ENCODE data around the gene ARHGAP27. TPM values are rescaled to one million over a fixed set of nuclear protein-coding genes. Genes with fewer than 3 reads are reported as not detected.
"Not testable (repeated sequence)": the region's sequence is repeated elsewhere in the genome, so short reads cannot be mapped to it uniquely, and the experiment has no call there.

ARHGAP27 gene
- polyA plus RNA-seq, 4 donors: 65.2 to 132 (median 116) TPM

DNA sequence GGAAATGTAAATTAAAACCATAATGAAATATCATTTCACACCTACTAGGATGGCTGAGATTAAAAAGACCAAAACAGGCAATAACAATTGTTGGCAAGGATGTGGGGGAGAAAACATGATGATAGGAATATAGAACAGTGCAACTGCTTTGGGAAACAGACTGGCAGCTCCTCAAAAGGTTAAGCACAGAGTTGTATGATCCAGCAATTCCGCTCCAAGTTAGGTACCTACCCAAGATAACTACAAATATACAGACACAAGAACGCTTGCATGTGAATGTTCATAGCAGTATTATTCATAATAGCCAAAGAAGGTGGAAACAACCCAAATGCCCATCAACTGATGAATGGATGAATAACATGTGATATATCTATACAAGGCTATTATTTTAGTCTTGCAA lies 80.8 kb downstream of the ARHGAP27 start:
- DNase-seq (no peak), FAIRE-seq (no peak)
- Histone ChIP-seq H3K9me3 (ENCODE audit: control insufficient read depth in 2 of 2, insufficient read depth in 1 of 2, low read depth in 1 of 2, low read length in 1 of 2) (peaks cover 0 to 2% of the 10 kb centered on the region in 2 donors), H3K4me3 (ENCODE audit: low read depth in 1 of 3, low read length in 3 of 3) (no peak overlapping the region), H3K36me3 (ENCODE audit: control insufficient read depth in 3 of 3, insufficient read depth in 2 of 3, low read depth in 1 of 3, low read length in 3 of 3) (no peaks in the 10 kb centered on the region), H3K27ac (ENCODE audit: low read depth in 1 of 3, low read length in 2 of 3) (no peak overlapping the region), H3K4me1 (ENCODE audit: control insufficient read depth in 3 of 3, insufficient read depth in 2 of 3, low read depth in 1 of 3, low read length in 2 of 3) (no peaks in the 10 kb centered on the region), H3K27me3 (ENCODE audit: control insufficient read depth in 3 of 3, insufficient read depth in 3 of 3, low read length in 3 of 3) (no peaks in the 10 kb centered on the region)
- WGBS, 3 donors: 94 to 97% (median 95%) methylated on average over 2 of the region's 2 CpGs

GRCh38 chr17:45347444-45347843 lies 85.2 kb downstream of the ARHGAP27 start:
- no peaks in the 10 kb centered on the region for H3K27me3 ChIP-seq (ENCODE audit: control insufficient read depth in 3 of 3, insufficient read depth in 3 of 3, low read length in 3 of 3)
- H3K27ac ChIP-seq (ENCODE audit: low read depth in 1 of 3, low read length in 2 of 3): no peak overlapping the region
- FAIRE-seq (no peak), DNase-seq (no peak)
- peaks cover 0 to 2% of the 10 kb centered on the region in 2 donors for H3K9me3 ChIP-seq (ENCODE audit: control insufficient read depth in 2 of 2, insufficient read depth in 1 of 2, low read depth in 1 of 2, low read length in 1 of 2)
- 78 to 97% (median 91%) methylated on average over 6 of the region's 6 CpGs for WGBS, 3 donors
- H3K4me1 ChIP-seq (ENCODE audit: control insufficient read depth in 3 of 3, insufficient read depth in 2 of 3, low read depth in 1 of 3, low read length in 2 of 3): peaks cover 0 to 12% (median 8%) of the 10 kb centered on the region in 3 donors
- H3K4me3 ChIP-seq (ENCODE audit: low read depth in 1 of 3, low read length in 3 of 3): no peak overlapping the region
- H3K36me3 ChIP-seq (ENCODE audit: control insufficient read depth in 3 of 3, insufficient read depth in 2 of 3, low read depth in 1 of 3, low read length in 3 of 3): no peaks in the 10 kb centered on the region

- Histone ChIP-seq H3K36me3 (ENCODE audit: control insufficient read depth in 3 of 3, insufficient read depth in 2 of 3, low read depth in 1 of 3, low read length in 3 of 3) (no peaks in the 10 kb centered on the region), H3K27ac (ENCODE audit: low read depth in 1 of 3, low read length in 2 of 3) (peak overlapping the region in 1 of 3 donors; percentile 68), H3K27me3 (ENCODE audit: control insufficient read depth in 3 of 3, insufficient read depth in 3 of 3, low read length in 3 of 3) (no peaks in the 10 kb centered on the region), H3K4me3 (ENCODE audit: low read depth in 1 of 3, low read length in 3 of 3) (no peak overlapping the region), H3K9me3 (ENCODE audit: control insufficient read depth in 2 of 2, insufficient read depth in 1 of 2, low read depth in 1 of 2, low read length in 1 of 2) (no peaks in the 10 kb centered on the region), H3K4me1 (ENCODE audit: control insufficient read depth in 3 of 3, insufficient read depth in 2 of 3, low read depth in 1 of 3, low read length in 2 of 3) (peaks cover 0 to 17% (median 8%) of the 10 kb centered on the region in 3 donors)
- DNase-seq: no peak
- WGBS, 3 donors: 72 to 93% (median 89%) methylated on average over 13 of the region's 13 CpGs
- FAIRE-seq: no peak
These were observed 86.3 kb downstream of the ARHGAP27 start for GRCh38 chr17:45346216-45347015.

DNA sequence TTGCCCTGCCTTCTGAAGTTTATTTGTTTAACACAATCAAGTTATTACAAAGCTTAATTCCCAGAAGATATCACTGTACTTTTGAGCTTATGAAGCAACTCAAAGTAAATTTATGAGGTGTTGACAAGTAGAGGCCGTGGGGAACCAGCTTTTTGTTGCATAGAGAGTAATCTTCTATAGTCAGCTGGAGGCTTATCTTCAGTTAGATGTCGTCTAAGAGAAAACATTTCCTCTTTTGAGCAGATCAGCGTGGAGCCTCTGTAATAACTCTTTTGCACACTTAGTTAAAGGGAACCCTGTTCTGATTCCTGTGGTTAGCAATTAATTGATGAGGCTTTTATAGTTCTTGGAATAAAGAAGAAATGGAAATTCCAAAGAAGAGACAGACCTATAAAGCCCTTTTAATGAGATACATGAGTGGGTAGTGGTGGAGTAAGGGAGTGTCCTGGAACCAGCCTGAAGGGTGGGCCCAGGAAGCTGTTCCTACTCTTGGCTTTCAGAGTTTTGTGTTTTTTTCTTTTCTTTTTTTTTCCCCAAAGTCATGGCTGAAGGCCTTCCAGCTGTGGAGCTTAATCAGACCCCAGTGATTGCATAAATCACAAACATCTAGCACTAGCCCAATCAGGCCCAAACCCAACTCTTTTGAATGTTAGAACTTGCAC lies 87.0 kb downstream of the ARHGAP27 start:
- Histone ChIP-seq H3K4me3 (ENCODE audit: low read depth in 1 of 3, low read length in 3 of 3) (no peak overlapping the region), H3K27ac (ENCODE audit: low read depth in 1 of 3, low read length in 2 of 3) (peak overlapping the region in 1 of 3 donors; percentile 75), H3K36me3 (ENCODE audit: control insufficient read depth in 3 of 3, insufficient read depth in 2 of 3, low read depth in 1 of 3, low read length in 3 of 3) (no peaks in the 10 kb centered on the region), H3K4me1 (ENCODE audit: control insufficient read depth in 3 of 3, insufficient read depth in 2 of 3, low read depth in 1 of 3, low read length in 2 of 3) (peaks cover 0 to 17% (median 8%) of the 10 kb centered on the region in 3 donors), H3K27me3 (ENCODE audit: control insufficient read depth in 3 of 3, insufficient read depth in 3 of 3, low read length in 3 of 3) (no peaks in the 10 kb centered on the region), H3K9me3 (ENCODE audit: control insufficient read depth in 2 of 2, insufficient read depth in 1 of 2, low read depth in 1 of 2, low read length in 1 of 2) (no peaks in the 10 kb centered on the region)
- no peak for FAIRE-seq
- DNase-seq: peak; percentile 19 to 62
- WGBS, 3 donors: 6 to 28% (median 26%) methylated on average over 3 of the region's 3 CpGs

DNA sequence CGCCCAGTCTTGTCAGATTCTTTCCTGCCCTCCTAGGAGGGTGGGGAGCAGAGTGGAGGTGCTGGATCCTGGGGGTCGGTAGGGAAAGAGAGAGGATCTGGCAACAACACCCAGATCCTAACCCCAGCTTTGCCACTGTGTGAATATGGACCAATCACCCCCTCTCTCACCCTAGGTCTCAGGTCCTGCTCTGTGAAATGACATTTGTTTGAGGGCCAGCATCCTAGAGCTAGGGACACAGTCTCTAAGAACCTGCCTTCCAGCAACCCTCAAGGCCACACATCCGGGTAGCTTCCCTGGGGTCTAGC lies 87.5 kb downstream of the ARHGAP27 start:
- 56 to 70% (median 68%) methylated on average over 3 of the region's 3 CpGs for WGBS, 3 donors
- H3K27me3 ChIP-seq (ENCODE audit: control insufficient read depth in 3 of 3, insufficient read depth in 3 of 3, low read length in 3 of 3): no peaks in the 10 kb centered on the region
- H3K27ac ChIP-seq (ENCODE audit: low read depth in 1 of 3, low read length in 2 of 3): peak overlapping the region in 2 of 3 donors; percentile 24 to 75
- peaks cover 0 to 17% (median 8%) of the 10 kb centered on the region in 3 donors for H3K4me1 ChIP-seq (ENCODE audit: control insufficient read depth in 3 of 3, insufficient read depth in 2 of 3, low read depth in 1 of 3, low read length in 2 of 3)
- FAIRE-seq: no peak
- no peak for DNase-seq
- no peak overlapping the region for H3K4me3 ChIP-seq (ENCODE audit: low read depth in 1 of 3, low read length in 3 of 3)
- H3K9me3 ChIP-seq (ENCODE audit: control insufficient read depth in 2 of 2, insufficient read depth in 1 of 2, low read depth in 1 of 2, low read length in 1 of 2): no peaks in the 10 kb centered on the region
- H3K36me3 ChIP-seq (ENCODE audit: control insufficient read depth in 3 of 3, insufficient read depth in 2 of 3, low read depth in 1 of 3, low read length in 3 of 3): no peaks in the 10 kb centered on the region

DNA sequence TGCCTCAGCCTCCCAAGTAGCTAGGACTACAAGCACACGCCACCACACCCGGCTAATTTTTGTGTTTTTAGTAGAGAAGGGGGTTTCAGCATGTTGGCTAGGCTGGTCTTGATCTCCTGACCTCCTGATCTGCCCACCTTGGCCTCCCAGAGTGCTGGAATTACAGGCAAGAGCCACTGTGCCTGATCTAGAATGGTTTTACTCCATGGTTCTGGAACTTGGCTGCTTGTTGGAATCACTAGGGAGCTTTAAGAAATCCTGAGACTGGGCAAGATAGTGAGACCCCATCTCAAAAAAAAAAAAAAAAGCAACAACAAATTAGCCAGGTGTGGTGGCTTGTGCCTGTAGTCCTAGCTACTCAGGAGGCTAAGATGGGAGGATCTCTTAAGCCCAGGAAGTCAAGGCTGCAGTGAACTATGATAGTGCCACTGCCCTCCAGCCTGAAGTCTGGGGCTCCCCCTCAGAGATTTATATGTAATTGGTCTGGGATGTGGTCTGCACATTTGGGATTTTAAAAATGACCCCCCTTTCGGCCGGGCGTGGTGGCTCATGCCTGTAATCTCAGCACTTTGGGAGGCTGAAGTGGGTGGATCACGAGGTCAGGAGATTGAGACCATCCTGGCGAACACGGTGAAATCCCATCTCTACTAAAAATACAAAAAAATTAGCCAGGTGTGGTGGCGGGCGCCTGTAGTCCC lies 88.6 kb downstream of the ARHGAP27 start:
- 91 to 97% (median 96%) methylated on average over 10 of the region's 10 CpGs for WGBS, 3 donors
- H3K27ac ChIP-seq (ENCODE audit: low read depth in 1 of 3, low read length in 2 of 3); FAIRE-seq; DNase-seq; H3K27me3 ChIP-seq (ENCODE audit: control insufficient read depth in 3 of 3, insufficient read depth in 3 of 3, low read length in 3 of 3); H3K9me3 ChIP-seq (ENCODE audit: control insufficient read depth in 2 of 2, insufficient read depth in 1 of 2, low read depth in 1 of 2, low read length in 1 of 2); H3K36me3 ChIP-seq (ENCODE audit: control insufficient read depth in 3 of 3, insufficient read depth in 2 of 3, low read depth in 1 of 3, low read length in 3 of 3); H3K4me3 ChIP-seq (ENCODE audit: low read depth in 1 of 3, low read length in 3 of 3): not testable (repeated sequence)
- peaks cover 0 to 17% (median 8%) of the 10 kb centered on the region in 3 donors for H3K4me1 ChIP-seq (ENCODE audit: control insufficient read depth in 3 of 3, insufficient read depth in 2 of 3, low read depth in 1 of 3, low read length in 2 of 3)

Other genes with a start within 250 kb of the ARHGAP27 start
- gene FMNL1, start 211.0 kb downstream of the ARHGAP27 start, polyA plus RNA-seq: 10 to 100 TPM in 1 of 4 donors, 1 to 10 TPM in 3; 3.1 to 15.4 (median 6.9) TPM
- under 1 TPM in 2 of 4 donors, not detected in 2; 0.04 to 0.32 TPM for gene SPATA32, start 170.8 kb downstream of the ARHGAP27 start, polyA plus RNA-seq
- gene MAP3K14, start 115.8 kb downstream of the ARHGAP27 start, polyA plus RNA-seq: 10 to 100 TPM in 3 of 4 donors, 1 to 10 TPM in 1; 6.4 to 19.2 (median 11.1) TPM
- gene PLEKHM1, start 57.9 kb upstream of the ARHGAP27 start, polyA plus RNA-seq: 10 to 100 TPM; 12.2 to 21.6 (median 13.0) TPM